GM20431 (cell line): ENCODE data around the gene TMEM220.

Source experiments
- in situ Hi-C: fragments of 300-500 bp; cut with MseI, MboI; formaldehyde crosslinking; loops from one replicate; pipeline ENCODE4 v1.15.0; 2020; ENCODE audit warnings: low sequenced_read_pairs; ENCODE audit not compliant: unreplicated experiment

The TMEM220 gene

GRCh38 chr17:10729334-10730193, at the start of gene TMEM220:
Gene TMEM220, minus strand, starts transcription at chr17:10730023. Its CDS starts 172 bp downstream, at chr17:10729851.
- in situ Hi-C loops = loop anchor here (25.0 kb wide), 1 partner anchor 108 kb away; the partner anchor contains the start of gene PIRT

- in situ Hi-C loops = no loop called here
Measured at GRCh38 chr17:10779609-10780008, 49.8 kb upstream of the TMEM220 start.

- in situ Hi-C loops = no loop called here
Measured at GRCh38 chr17:10777890-10778289, 48.1 kb upstream of the TMEM220 start.

- in situ Hi-C loops = no loop called here
Measured at GRCh38 chr17:10777131-10777807, 47.4 kb upstream of the TMEM220 start.

GRCh38 chr17:10776381-10776780, 46.6 kb upstream of the TMEM220 start:
- in situ Hi-C loops = no loop called here

GRCh38 chr17:10775740-10776356, 46.0 kb upstream of the TMEM220 start:
- in situ Hi-C loops = no loop called here

GRCh38 chr17:10775058-10775457, 45.2 kb upstream of the TMEM220 start:
- in situ Hi-C loops = no loop called here

- in situ Hi-C loops = no loop called here
Measured at GRCh38 chr17:10773391-10773790, 43.6 kb upstream of the TMEM220 start.

- in situ Hi-C loops = no loop called here
Measured at GRCh38 chr17:10772425-10773380, 42.9 kb upstream of the TMEM220 start.

- in situ Hi-C loops = no loop called here
Measured at GRCh38 chr17:10771148-10771547, 41.3 kb upstream of the TMEM220 start.

GRCh38 chr17:10769840-10770239, 40.0 kb upstream of the TMEM220 start:
- in situ Hi-C loops = no loop called here

- in situ Hi-C loops = no loop called here
Measured at GRCh38 chr17:10768750-10769251, 39.0 kb upstream of the TMEM220 start.

- in situ Hi-C loops = no loop called here
Measured at GRCh38 chr17:10767232-10767631, 37.4 kb upstream of the TMEM220 start.

GRCh38 chr17:10762037-10762436, 32.2 kb upstream of the TMEM220 start:
- in situ Hi-C loops = no loop called here

GRCh38 chr17:10761281-10761680, 31.5 kb upstream of the TMEM220 start:
- in situ Hi-C loops = no loop called here

GRCh38 chr17:10758062-10758461, 28.2 kb upstream of the TMEM220 start:
- in situ Hi-C loops = no loop called here

- in situ Hi-C loops = no loop called here
Measured at GRCh38 chr17:10757647-10758046, 27.8 kb upstream of the TMEM220 start.

GRCh38 chr17:10757067-10757466, 27.2 kb upstream of the TMEM220 start:
- in situ Hi-C loops = no loop called here

- in situ Hi-C loops = no loop called here
Measured at GRCh38 chr17:10756619-10757018, 26.8 kb upstream of the TMEM220 start.

- in situ Hi-C loops = no loop called here
Measured at GRCh38 chr17:10756185-10756584, 26.4 kb upstream of the TMEM220 start.
